Measurements from ENCODE around the gene RAB4A.

RAB4A gene

DNA sequence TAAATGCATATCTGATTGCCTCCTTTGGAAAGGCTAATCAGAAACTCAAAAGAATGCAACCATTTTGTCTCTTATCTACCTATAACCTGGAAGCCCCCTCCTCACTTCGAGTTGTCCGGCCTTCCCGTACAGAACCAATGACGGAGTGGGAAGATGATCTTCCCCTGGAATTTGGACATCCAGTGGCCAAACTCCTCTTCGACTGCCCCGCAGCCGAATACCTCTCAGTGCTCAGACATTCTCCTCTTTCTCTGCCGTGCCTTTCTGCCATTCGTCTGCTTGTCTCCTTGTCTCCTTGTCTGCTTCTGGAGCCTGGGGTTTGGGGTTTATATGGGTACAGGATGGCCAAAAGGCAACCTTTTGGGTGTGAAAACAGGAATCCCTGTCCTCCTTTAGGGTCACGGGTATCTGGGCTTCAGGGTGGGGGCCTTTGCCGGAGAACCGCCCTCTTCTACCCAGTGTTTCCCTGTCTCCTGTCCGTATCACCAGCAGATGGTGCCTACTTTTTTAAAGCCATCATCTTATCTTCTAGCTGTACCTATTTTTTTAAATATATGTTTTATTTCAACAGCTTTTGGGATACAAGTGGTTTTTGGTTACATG, 35.9 kb upstream of the RAB4A start:
- DNase-seq (ENCODE audit: insufficient read length, low spot score) = no peak
- FAIRE-seq = no peak
- no peak for TF ChIP-seq POLR2A (IDR thresholded peaks at IDR 0.05; ENCODE audit: low read depth, low read length)

DNA sequence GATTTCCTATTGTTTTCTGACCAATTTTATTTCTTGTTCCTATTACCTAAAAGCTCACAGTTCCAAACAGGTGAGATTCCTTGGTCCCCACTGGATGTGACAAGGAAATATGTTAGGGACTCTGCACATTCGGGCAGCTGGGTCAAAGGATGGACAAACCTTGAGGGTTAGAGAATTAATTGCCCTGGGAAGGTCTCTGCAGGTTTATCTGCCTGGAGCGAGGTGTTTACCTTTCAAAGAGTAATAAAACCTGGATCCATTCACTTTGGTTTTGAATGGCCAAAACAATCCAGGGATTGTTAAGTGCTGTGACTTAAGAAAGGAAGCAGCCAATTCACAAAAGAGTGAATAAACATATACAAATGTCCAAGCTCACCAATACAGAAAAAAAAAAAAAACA, 33.6 kb upstream of the RAB4A start:
- no peak for TF ChIP-seq POLR2A (IDR thresholded peaks at IDR 0.05; ENCODE audit: low read depth, low read length)
- DNase-seq (ENCODE audit: insufficient read length, low spot score) (no peak), FAIRE-seq (no peak)

DNA sequence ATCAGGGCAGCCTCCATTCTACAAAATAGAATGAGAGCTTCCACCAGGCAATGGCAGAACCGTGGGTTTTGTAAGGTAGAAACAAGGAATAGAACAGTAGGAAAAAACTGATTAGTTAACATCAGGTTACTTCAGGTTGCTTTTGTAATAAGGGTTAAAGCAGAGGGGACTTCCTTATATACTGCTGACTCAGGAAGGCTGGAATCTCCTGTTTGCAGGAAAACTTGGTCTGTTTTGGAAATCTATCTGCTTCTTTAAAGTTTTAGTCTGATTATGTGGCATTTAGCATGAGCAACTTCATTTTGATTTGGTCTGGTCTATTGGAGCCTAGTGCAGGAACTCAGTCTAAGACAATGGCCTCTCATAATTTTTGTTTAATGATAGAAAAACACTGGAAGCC, 32.7 kb upstream of the RAB4A start:
- TF ChIP-seq POLR2A (IDR thresholded peaks at IDR 0.05; ENCODE audit: low read depth, low read length) = no peak
- DNase-seq (ENCODE audit: insufficient read length, low spot score) (no peak), FAIRE-seq (no peak)

DNA sequence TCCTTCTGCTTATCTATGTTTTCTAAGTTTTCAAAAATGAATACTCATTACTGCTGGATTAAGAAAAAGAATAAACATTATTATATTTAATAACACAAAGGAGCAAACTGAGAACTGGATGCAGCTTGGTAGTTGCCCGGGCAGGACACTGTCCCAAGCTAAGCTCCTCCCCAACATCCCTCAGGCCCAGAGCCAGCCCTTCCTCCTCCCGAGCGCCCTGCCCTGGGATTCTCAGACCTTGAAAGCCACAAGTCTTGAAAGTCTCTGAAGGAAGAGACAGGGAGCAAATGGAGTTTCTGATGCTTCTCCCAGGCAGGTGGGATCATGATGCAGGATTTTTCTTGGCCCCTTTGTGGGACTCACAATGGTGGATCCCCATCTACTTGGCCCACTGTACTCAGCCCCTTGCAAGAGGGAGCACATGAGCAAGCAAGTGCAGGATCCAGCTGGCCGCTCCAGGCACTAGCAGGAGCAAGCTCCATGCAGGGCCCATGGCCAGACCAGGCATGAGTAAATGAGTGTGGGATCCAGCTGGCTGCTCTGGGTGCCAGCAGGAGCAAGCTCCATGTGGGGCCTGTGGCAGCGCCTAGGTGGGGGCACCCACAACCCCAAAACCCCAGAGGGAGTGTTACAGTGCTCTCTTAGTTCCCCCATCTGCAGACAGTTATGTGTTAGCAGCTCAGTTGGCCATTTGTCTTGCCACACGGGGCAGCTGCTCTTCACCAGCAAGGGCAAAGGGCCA, 32.1 kb upstream of the RAB4A start:
- FAIRE-seq (no peak), DNase-seq (ENCODE audit: insufficient read length, low spot score) (no peak)
- TF ChIP-seq POLR2A (IDR thresholded peaks at IDR 0.05; ENCODE audit: low read depth, low read length) = no peak

DNA sequence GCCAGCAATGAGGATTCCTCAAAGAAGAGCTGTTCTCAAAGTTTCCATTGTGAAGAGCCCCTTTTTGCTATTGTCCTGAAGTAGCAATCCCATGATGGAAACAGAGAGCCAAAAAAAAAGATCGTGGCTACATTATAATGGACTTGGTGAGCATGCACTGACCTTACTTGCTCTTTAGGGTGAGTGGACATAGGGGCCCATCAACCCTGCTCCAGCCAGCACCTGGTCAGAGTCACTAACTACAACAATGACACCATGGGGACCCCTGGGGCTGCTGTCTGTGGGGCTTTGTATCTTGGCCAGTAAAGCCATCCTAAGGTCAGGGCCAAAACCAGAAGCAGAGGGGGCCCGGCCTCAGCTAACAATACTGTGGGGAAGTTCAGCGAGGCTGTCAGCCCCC, 30.4 kb upstream of the RAB4A start:
- no peak for TF ChIP-seq POLR2A (IDR thresholded peaks at IDR 0.05; ENCODE audit: low read depth, low read length)
- DNase-seq (ENCODE audit: insufficient read length, low spot score) (no peak), FAIRE-seq (no peak)

DNA sequence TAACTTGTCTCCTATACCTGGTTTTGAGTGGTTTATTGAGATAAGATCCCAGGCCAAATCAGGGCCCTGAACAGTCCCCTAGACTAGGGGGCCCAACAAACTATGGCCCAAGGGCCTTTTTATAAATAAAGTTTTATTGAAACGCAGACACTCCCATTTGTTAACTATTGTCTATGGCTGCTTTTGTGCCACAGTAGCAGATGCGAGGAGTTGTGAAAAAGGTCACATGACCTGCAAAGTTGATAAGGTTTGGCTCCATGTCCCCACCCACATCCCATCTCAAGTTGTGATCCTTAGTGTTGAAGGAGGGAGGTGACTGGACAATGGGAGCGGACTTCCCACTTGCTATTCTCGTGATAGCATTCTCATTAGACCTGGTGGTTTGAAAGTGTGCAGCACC, 29.5 kb upstream of the RAB4A start:
- DNase-seq (ENCODE audit: insufficient read length, low spot score) = no peak
- no peak for FAIRE-seq
- no peak for TF ChIP-seq POLR2A (IDR thresholded peaks at IDR 0.05; ENCODE audit: low read depth, low read length)

DNA sequence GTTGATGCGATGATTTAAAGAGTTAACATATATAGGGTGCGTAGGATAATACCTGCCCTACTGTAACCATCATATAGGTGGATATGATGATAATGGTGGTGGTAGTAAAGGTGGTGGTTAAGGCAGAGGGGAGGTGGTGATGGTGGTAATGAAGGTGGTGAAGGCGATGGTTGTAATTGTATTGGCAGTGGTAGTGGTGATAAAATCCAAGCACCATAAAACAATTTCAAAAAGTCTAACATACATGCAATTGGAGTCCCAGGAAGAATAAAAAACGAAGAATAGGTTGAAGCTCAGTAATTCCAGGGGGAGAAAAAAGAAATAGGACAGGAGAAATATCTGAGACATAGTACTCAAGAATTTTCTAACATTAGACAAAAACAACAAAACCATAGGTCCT, 27.3 kb upstream of the RAB4A start:
- no peak for DNase-seq (ENCODE audit: insufficient read length, low spot score)
- no peak for TF ChIP-seq POLR2A (IDR thresholded peaks at IDR 0.05; ENCODE audit: low read depth, low read length)
- no peak for FAIRE-seq

DNA sequence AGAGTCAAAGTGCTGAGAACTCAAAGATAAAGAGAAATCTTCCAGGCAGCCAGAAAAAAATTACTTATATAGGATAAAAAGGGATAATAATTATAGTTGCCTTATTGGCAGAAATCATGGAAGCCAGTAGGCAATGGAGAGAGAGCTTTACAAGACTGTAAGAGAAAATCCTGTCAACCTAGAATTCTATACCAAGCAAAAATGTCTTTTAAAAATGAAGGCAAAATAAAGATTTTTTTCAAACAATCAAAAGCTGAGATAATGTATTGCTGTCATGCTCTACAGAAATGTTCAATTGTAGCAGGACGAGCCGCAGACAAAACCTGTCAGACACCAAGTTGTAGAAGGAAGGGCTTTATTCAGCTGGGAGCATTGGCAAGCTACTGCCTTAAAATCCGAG, 26.8 kb upstream of the RAB4A start:
- DNase-seq (ENCODE audit: insufficient read length, low spot score) (no peak), FAIRE-seq (no peak)
- TF ChIP-seq POLR2A (IDR thresholded peaks at IDR 0.05; ENCODE audit: low read depth, low read length) = no peak

DNA sequence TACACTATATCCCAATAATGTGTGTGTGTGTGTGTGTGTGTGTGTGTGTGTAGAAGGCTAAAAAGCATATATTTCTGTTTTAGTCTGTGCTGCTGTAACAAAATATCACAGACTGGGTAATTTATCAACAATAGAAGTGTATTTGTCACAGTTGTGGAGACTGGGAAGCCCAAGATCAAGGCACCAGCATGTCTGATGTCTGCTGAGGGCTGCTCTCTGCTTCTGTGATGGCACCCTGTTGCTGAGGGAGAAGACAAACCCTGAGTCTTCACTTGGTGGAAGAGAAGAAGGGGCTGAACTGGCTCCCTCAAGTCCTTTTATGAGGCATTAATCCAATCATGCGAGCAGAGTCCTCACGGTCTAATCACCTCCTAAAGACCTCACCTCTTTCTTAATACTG, 23.0 kb upstream of the RAB4A start:
- no peak for TF ChIP-seq POLR2A (IDR thresholded peaks at IDR 0.05; ENCODE audit: low read depth, low read length)
- DNase-seq (ENCODE audit: insufficient read length, low spot score) (no peak), FAIRE-seq (no peak)

DNA sequence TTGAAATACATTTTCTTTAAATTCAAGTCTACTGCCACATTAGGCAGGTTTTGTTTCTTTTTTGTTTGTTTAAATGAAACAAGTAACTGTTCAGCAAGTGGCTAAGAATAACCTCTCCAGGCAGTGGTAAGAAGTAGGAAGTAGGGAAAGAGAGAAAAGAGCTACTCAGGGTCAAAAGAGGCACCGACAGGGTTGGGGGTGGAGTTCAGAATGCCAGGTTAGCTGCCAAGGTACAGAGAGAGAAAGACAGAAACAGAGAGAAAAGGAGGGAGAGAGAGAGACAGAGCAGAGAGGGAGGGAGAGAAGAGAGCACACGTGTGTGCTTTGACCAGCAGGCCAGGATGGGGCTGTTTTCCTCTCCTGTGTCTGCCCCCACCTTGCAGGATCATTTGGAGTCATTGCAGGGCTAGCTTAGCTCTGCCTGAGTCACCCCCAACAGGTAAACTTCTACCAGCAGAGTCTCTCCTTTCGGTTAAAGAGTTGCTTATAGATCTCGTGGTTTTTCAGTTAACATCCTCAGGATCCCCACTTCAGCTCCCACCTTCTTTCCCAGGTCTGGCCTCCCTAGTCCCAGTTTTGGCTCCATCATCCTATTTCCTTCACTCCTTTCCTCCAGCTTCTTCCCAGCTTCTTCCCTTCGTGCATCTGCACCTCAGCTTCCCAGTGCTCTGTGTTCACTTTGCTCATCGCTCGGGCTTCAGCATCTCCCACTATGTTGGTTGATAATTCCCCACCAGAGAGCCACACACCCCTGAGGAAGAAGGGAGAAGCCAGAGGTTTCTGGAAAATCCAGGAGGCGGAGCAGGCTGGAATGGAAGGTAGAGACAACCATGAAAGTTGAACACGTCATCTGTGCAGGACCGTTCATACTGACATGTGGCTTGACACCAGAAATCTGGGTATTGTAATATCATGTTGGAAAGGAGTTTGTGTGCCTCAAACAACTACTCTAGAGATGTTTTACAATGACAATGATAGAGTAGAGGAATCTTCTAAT, 21.8 kb upstream of the RAB4A start:
- no peak for FAIRE-seq
- no peak for TF ChIP-seq POLR2A (IDR thresholded peaks at IDR 0.05; ENCODE audit: low read depth, low read length)
- no peak for DNase-seq (ENCODE audit: insufficient read length, low spot score)

DNA sequence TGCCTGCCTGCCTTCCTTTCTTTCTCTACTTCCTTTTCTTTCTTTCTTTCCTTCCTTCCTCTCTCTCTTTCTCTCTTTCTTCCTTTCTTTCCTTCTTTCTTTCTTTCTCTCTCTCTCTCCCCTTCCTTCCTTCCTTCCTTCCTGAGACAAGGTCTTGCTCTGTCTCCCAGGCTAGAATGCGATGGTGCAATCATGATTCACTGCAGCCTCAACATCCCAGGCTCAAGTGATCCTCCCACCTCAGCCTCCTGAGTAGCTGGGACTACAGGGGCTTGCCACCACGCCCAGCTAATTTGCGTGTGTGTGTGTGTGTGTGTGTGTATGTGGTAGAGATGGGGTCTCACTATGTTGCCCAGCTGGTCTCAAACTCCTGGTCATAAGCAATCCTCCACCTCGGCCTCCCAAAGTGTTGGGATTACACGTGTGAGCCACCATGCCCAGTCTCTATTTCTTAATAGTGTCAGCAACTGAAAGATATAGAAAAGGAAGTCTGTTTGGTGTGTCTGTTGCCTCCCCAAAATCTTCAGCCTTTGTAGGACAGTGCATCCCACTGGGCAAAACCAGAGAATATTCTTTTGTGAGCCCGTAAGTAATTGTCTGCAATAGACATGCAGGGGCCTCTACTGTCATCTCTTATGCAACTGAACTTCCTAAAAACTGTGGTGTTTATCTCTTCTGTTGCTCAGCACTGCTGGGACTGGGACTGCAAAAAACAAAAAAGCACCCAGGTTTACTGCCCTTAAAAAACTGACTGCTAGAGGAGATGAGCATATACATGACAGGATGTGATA, 20.9 kb upstream of the RAB4A start:
- no peak for TF ChIP-seq POLR2A (IDR thresholded peaks at IDR 0.05; ENCODE audit: low read depth, low read length)
- no peak for DNase-seq (ENCODE audit: insufficient read length, low spot score)
- no peak for FAIRE-seq

DNA sequence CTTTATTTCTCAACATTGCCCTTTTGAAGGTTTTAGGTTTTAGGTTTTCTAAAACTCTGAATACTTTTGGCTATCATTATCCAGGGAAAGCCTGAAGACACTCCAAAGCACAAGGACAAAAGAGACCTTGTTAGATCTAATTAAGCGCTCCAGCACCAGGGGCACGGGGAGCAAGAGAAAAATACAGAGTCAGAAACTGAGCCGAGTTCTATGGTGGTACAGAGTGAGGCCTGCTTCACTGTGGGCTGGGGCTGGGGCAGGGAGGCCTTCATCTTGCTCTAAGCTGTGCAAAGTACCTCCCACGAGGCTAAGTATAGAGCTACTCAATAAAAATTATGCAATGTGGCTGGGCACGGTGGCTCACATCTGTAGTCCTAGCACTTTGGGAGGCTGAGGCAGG, 19.7 kb upstream of the RAB4A start:
- FAIRE-seq (no peak), DNase-seq (ENCODE audit: insufficient read length, low spot score) (no peak)
- no peak for TF ChIP-seq POLR2A (IDR thresholded peaks at IDR 0.05; ENCODE audit: low read depth, low read length)

DNA sequence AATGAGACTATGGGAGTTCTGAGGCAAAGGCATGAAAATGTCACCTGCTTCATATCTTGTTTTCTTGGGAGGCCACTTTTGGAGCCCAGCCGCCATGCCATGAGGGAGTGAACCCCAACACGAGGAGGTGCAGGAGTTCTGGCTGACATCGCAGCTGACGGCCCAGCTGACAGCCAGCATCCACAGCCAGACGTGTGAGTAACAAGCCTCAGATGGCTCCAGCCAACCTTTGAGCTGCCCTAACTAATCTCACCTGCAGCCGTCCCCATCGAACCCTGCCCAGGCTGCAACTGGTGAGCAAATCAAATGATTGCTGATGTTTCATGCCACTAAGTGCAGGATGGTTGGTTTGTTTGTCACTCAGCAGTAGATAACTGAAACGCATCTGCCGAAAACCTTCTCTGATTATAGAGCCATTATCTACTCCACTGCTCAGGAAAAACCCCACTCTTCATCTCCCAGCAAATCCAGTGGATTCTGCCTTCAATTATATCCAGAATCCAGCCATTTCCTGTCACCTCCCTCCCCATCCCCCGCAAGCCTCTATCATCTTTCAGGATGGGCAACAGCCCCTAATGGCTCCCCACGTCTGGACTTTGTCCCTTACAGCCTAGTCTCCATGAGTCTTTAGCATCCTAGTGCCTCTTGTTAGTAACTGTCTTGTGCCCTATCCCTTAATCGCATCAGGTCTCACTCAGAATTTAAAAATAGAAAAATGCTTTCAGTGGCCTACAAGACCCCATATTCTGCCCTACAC, 18.5 kb upstream of the RAB4A start:
- FAIRE-seq (no peak), DNase-seq (ENCODE audit: insufficient read length, low spot score) (no peak)
- TF ChIP-seq POLR2A (IDR thresholded peaks at IDR 0.05; ENCODE audit: low read depth, low read length) = no peak

Data from H54 (cell line).